H1 (cell line): Measurements from ENCODE around the gene MTF1. TPM values are rescaled to one million over a fixed set of nuclear protein-coding genes. Genes with fewer than 3 reads are reported as not detected.

Source experiments
- CTCF ChIA-PET: fragments of 300-600 bp; sonication (Branson Sonifier 250); formaldehyde crosslinking; loops from one replicate; lab custom pipeline; 2021; ENCODE audit not compliant: partially characterized antibody; lab: Charles Lee
- POLR2A ChIA-PET: fragments of 300-600 bp; sonication (Branson Sonifier 250); formaldehyde crosslinking; loops from one replicate; lab custom pipeline; 2021; ENCODE audit warnings: inconsistent platforms; ENCODE audit not compliant: partially characterized antibody; lab: Charles Lee
- DNase-seq, 2 experiments: peaks; one replicate each; pipeline versions ENCODE4 v3.0.0 to v3.0.0-alpha.2; 2010 to 2022; ENCODE audit warnings: low spot score in 2 of 2, low read depth in 1 of 2, mixed read lengths in 1 of 2
- FAIRE-seq: peaks from 2 replicates; lab custom pipeline; 2011; peaks lifted over from hg19 to GRCh38; lab: Jason Lieb, UNC
- H2AFZ ChIP-seq: 2 replicates; pipeline ENCODE4 v1.8.1; 2012; ENCODE audit warnings: low read length, inconsistent platforms
- H2AK5ac ChIP-seq: 2 replicates; pipeline ENCODE4 v1.6.1; 2013; ENCODE audit warnings: low read depth, low read length
- H2BK120ac ChIP-seq: replicated peaks from 2 replicates; pipeline ENCODE3; 2013; ENCODE audit warnings: low read depth, low read length, inconsistent platforms
- H2BK12ac ChIP-seq: 2 replicates; pipeline ENCODE4 v1.6.1; 2013; ENCODE audit warnings: low read depth, low read length
- H2BK15ac ChIP-seq: 2 replicates; pipeline ENCODE4 v1.6.1; 2013; ENCODE audit warnings: low read length
- H2BK20ac ChIP-seq: 2 replicates; pipeline ENCODE4 v1.6.1; 2013; ENCODE audit warnings: low read length
- H2BK5ac ChIP-seq: 2 replicates; pipeline ENCODE4 v1.6.1; 2013; ENCODE audit warnings: low read depth, low read length
- H3K14ac ChIP-seq: 2 replicates; pipeline ENCODE4 v1.6.1; 2013; ENCODE audit warnings: inconsistent platforms; ENCODE audit not compliant: insufficient read length
- H3K18ac ChIP-seq: 2 replicates; pipeline ENCODE4 v1.6.1; 2013; ENCODE audit warnings: low read length; ENCODE audit errors: extremely low read depth
- H3K23ac ChIP-seq: 2 replicates; pipeline ENCODE4 v1.6.1; 2013; ENCODE audit warnings: inconsistent platforms; ENCODE audit not compliant: insufficient read length
- H3K23me2 ChIP-seq: 2 replicates; pipeline ENCODE4 v1.6.1; 2013; ENCODE audit warnings: low read depth, low read length
- H3K27ac ChIP-seq: 2 replicates; pipeline ENCODE4 v1.6.1; 2011; ENCODE audit warnings: low read depth, low read length, inconsistent platforms
- H3K27me3 ChIP-seq, 4 experiments: replicated peaks in 1 of 4; 1 replicate in 1 of 4; 2 replicates in 3 of 4; pipeline versions ENCODE4 v1.6.1 to v1.8.1; 2011 to 2013; ENCODE audit warnings: low read length in 3 of 4, mild to moderate bottlenecking in 3 of 4, inconsistent platforms in 2 of 4, mixed read lengths in 2 of 4, moderate library complexity in 1 of 4; ENCODE audit not compliant: control insufficient read depth in 3 of 4, insufficient read depth in 3 of 4; ENCODE audit errors: extremely low read depth in 1 of 4
- H3K36me3 ChIP-seq, 4 experiments: 2 replicates each; pipeline versions ENCODE4 v1.6.1 to v1.8.1; 2011 to 2013; ENCODE audit warnings: mild to moderate bottlenecking in 4 of 4, low read length in 3 of 4, moderate library complexity in 2 of 4, control low read depth in 1 of 4, inconsistent platforms in 1 of 4; ENCODE audit not compliant: insufficient read depth in 4 of 4, control insufficient read depth in 2 of 4
- H3K4ac ChIP-seq: replicated peaks from 2 replicates; pipeline ENCODE3; 2013; ENCODE audit warnings: low read length, low read depth, mixed read lengths, inconsistent platforms; ENCODE audit not compliant: insufficient read length
- H3K4me1 ChIP-seq, 4 experiments: replicated peaks in 1 of 4; 1 replicate in 1 of 4; 2 replicates in 3 of 4; pipeline versions ENCODE4 v1.6.1 to v1.8.1; 2011 to 2013; ENCODE audit warnings: low read length in 3 of 4, inconsistent platforms in 2 of 4, mixed read lengths in 1 of 4; ENCODE audit not compliant: insufficient read depth in 4 of 4, control insufficient read depth in 3 of 4
- H3K4me2 ChIP-seq, 2 experiments: 2 replicates each; pipeline versions ENCODE4 v1.6.1 to v1.8.1; 2011 to 2013; ENCODE audit warnings: low read depth in 2 of 2, low read length in 2 of 2, control low read depth in 1 of 2, inconsistent platforms in 1 of 2, mild to moderate bottlenecking in 1 of 2; ENCODE audit not compliant: insufficient read depth in 1 of 2
- H3K4me3 ChIP-seq, 4 experiments: fragments of 200-600, 300-600 bp in 1 of 4; sonication (generic), shearing (Covaris generic), sonication (Bioruptor Twin) in 1 of 4; 2 replicates each; pipeline versions ENCODE4 v1.5.1 to v1.8.1; 2011 to 2016; ENCODE audit warnings: low read length in 4 of 4, low read depth in 3 of 4, control low read depth in 2 of 4, inconsistent platforms in 2 of 4, mild to moderate bottlenecking in 2 of 4, mixed read lengths in 1 of 4, moderate library complexity in 1 of 4; ENCODE audit not compliant: insufficient read depth in 2 of 4; ENCODE audit errors: extremely low read depth in 1 of 4
- H3K56ac ChIP-seq: replicated peaks from 2 replicates; pipeline ENCODE3; 2013; ENCODE audit warnings: low read depth, mild to moderate bottlenecking, mixed read lengths, low read length, inconsistent platforms; ENCODE audit not compliant: insufficient read length
- H3K79me1 ChIP-seq: 2 replicates; pipeline ENCODE4 v1.6.1; 2013; ENCODE audit warnings: low read depth, low read length, control low read depth
- H3K79me2 ChIP-seq, 2 experiments: 2 replicates each; pipeline versions ENCODE4 v1.6.1 to v1.8.1; 2012 to 2013; ENCODE audit warnings: low read length in 2 of 2, mild to moderate bottlenecking in 2 of 2, inconsistent platforms in 1 of 2; ENCODE audit not compliant: insufficient read depth in 2 of 2, control insufficient read depth in 1 of 2
- H3K9ac ChIP-seq, 4 experiments: replicated peaks in 1 of 4; 1 replicate in 1 of 4; 2 replicates in 3 of 4; pipeline versions ENCODE4 v1.6.1 to v1.8.1; 2011 to 2013; ENCODE audit warnings: low read depth in 3 of 4, low read length in 3 of 4, control low read depth in 2 of 4, mild to moderate bottlenecking in 2 of 4, moderate library complexity in 2 of 4, inconsistent platforms in 1 of 4; ENCODE audit errors: extremely low read depth in 1 of 4
- H3K9me3 ChIP-seq, 2 experiments: 2 replicates each; pipeline versions ENCODE4 v1.6.1 to v1.8.1; 2012 to 2013; ENCODE audit warnings: mild to moderate bottlenecking in 2 of 2, moderate library complexity in 2 of 2, control low read depth in 1 of 2, inconsistent platforms in 1 of 2, low read depth in 1 of 2, low read length in 1 of 2, mixed read lengths in 1 of 2; ENCODE audit not compliant: insufficient read depth in 2 of 2
- H4K20me1 ChIP-seq, 2 experiments: replicated peaks in 1 of 2; 2 replicates each; pipeline versions ENCODE3 to v1.8.1; 2011 to 2013; ENCODE audit warnings: inconsistent platforms in 2 of 2, low read length in 2 of 2, mild to moderate bottlenecking in 1 of 2; ENCODE audit not compliant: insufficient read depth in 2 of 2, control insufficient read depth in 1 of 2
- H4K5ac ChIP-seq: 2 replicates; pipeline ENCODE4 v1.6.1; 2013; ENCODE audit warnings: low read length, low read depth, mixed read lengths, inconsistent platforms; ENCODE audit not compliant: insufficient read length
- H4K8ac ChIP-seq: 2 replicates; pipeline ENCODE4 v1.8.0; 2013; ENCODE audit warnings: mild to moderate bottlenecking, moderate library complexity, low read length, inconsistent platforms; ENCODE audit not compliant: insufficient read depth; ENCODE audit errors: extremely low read depth
- H4K91ac ChIP-seq: replicated peaks from 2 replicates; pipeline ENCODE3; 2013; ENCODE audit warnings: low read length, mixed read lengths, inconsistent platforms; ENCODE audit not compliant: insufficient read length
- BACH1 ChIP-seq: IDR thresholded peaks from 2 replicates; pipeline ENCODE4 v1.6.1; 2012; ENCODE audit warnings: low read length, improper control_type of control experiment
- CEBPB ChIP-seq: IDR thresholded peaks from 2 replicates; pipeline ENCODE4 v1.6.1; 2012; ENCODE audit warnings: low read depth, low read length
- CHD2 ChIP-seq: IDR thresholded peaks from 2 replicates; pipeline ENCODE4 v1.6.1; 2012; ENCODE audit warnings: low read length, improper control_type of control experiment
- CTBP2 ChIP-seq: IDR thresholded peaks from 2 replicates; pipeline ENCODE4 v1.7.0; 2011; ENCODE audit warnings: borderline replicate concordance, mild to moderate bottlenecking, moderate library complexity, mixed read lengths, low read length; ENCODE audit not compliant: insufficient read depth, insufficient read length
- HDAC2 ChIP-seq, 2 experiments: fragments of 300-600 bp in 1 of 2; sonication (generic) in 1 of 2; IDR thresholded peaks; 2 replicates each; pipeline ENCODE4 v1.6.1; 2011 to 2012; ENCODE audit warnings: low read depth in 2 of 2, low read length in 2 of 2, mild to moderate bottlenecking in 2 of 2, moderate library complexity in 2 of 2, borderline replicate concordance in 1 of 2, inconsistent platforms in 1 of 2
- HDAC6 ChIP-seq: IDR thresholded peaks from one replicate; pipeline ENCODE4 v1.7.1; 2012; ENCODE audit warnings: low read depth, mild to moderate bottlenecking, inconsistent platforms, low read length, moderate library complexity
- JUN ChIP-seq: IDR thresholded peaks from 2 replicates; pipeline ENCODE4 v1.6.1; 2011; ENCODE audit warnings: low read depth, mild to moderate bottlenecking, improper control_type of control experiment, low read length
- RAD21 ChIP-seq, 2 experiments: IDR thresholded peaks in 1 of 2; conservative IDR thresholded peaks in 1 of 2; 2 replicates each; pipeline ENCODE4 v1.6.1; 2011; ENCODE audit warnings: low read depth in 2 of 2, low read length in 2 of 2, improper control_type of control experiment in 1 of 2, inconsistent platforms in 1 of 2, mild to moderate bottlenecking in 1 of 2, moderate library complexity in 1 of 2
- RXRA ChIP-seq: IDR thresholded peaks from 2 replicates; pipeline ENCODE4 v1.6.1; 2011; ENCODE audit warnings: low read depth, mild to moderate bottlenecking, low read length, moderate library complexity; ENCODE audit not compliant: insufficient read depth
- WGBS, 2 experiments: shearing (Covaris generic) in 1 of 2; methylation state at CpG; one replicate each; pipeline versions ENCODE4 v1.1.6 to v1.1.7; 2013 to 2015; ENCODE audit warnings: low lambda C conversion rate in 2 of 2, mixed read lengths in 2 of 2, inconsistent platforms in 1 of 2, low coverage in 1 of 2, missing lambda C conversion rate in 1 of 2; ENCODE audit not compliant: insufficient replicate concordance in 2 of 2, insufficient coverage in 1 of 2, insufficient read length in 1 of 2; ENCODE audit errors: extremely low coverage in 1 of 2, missing lambda C conversion rate in 1 of 2; 5-methylcytosine and 5-hydroxymethylcytosine counted together
- polyA plus RNA-seq, 7 experiments: library from polyadenylated mRNA; depleted of rRNA in 3 of 7; stranded (reverse) in 5 of 7; unstranded in 2 of 7; fragments of >200 nt in 5 of 7; fragments of 200-250 nt in 2 of 7; gene quantifications; 1 replicate in 5 of 7; 2 replicates in 1 of 7; 4 replicates in 1 of 7; pipeline versions ENCODE4 v1.2.1 to v1.2.3, GENCODE V29; 2011 to 2013; ENCODE audit warnings: missing spikeins in 2 of 7, mixed read lengths in 2 of 7
- total RNA-seq: library from RNA; stranded (reverse); fragmentation: NEBNext Ultra II Directional; extraction: Animal tissue kit (Norgen Biotek cat#: 25700); gene quantifications from 2 replicates; pipeline ENCODE4 v1.2.1, GENCODE V29; 2021

MTF1 gene
- total and polyA plus RNA-seq, 2 of the 8 experiments (the other 6 are each of a cell fraction or from before 2014, with no cell fraction given): 4.0 to 15.5 TPM

GRCh38 chr1:37865348-37866120, 6.1 kb upstream of the MTF1 start:
- Histone ChIP-seq H4K5ac (no peak overlapping the region), H3K27ac (no peak overlapping the region), H3K4ac (no peak overlapping the region), H3K36me3 (peaks cover 7 to 20% (median 12%) of the 10 kb centered on the region in 4 experiments; a peak in 6 of 8 replicates), H2BK15ac (no peak overlapping the region), H2AK5ac (no peak overlapping the region), H3K23ac (no peak overlapping the region), H3K4me3 (no peak overlapping the region), H3K4me1 (no peaks in the 10 kb centered on the region), H4K91ac (no peak overlapping the region), H2BK5ac (no peak overlapping the region), H3K4me2 (no peak overlapping the region), H3K14ac (no peak overlapping the region), H2AFZ (no peak overlapping the region)
- 90% methylated on average over 6 of the region's 6 CpGs; no CpG with 5 or more reads in 1 of the 2 experiments for WGBS, 2 experiments
- TF ChIP-seq HDAC2 (IDR thresholded peaks at IDR 0.05; ENCODE audit: borderline replicate concordance in 1 of 2, low read depth in 2 of 2, low read length in 2 of 2) (no peak), CHD2 (no peak), HDAC6 (no peak), JUN (no peak), BACH1 (no peak), CEBPB (no peak), RXRA (no peak), RAD21 (IDR thresholded peaks at IDR 0.05 in 1 of 2, conservative IDR thresholded peaks at IDR 0.05 in 1 of 2; ENCODE audit: low read depth in 2 of 2, low read length in 2 of 2) (no peak), CTBP2 (no peak)
- TF ChIP-seq, all 59 proteins: peak for 0
- Histone ChIP-seq H2BK20ac (no peak overlapping the region), H3K9me3 (no peaks in the 10 kb centered on the region), H4K20me1 (peaks cover 0 to 3% of the 10 kb centered on the region in 2 experiments), H2BK12ac (no peak overlapping the region), H3K23me2 (no peaks in the 10 kb centered on the region; the same call in 1 of the 2 replicates), H2BK120ac (no peak overlapping the region), H3K9ac (no peak overlapping the region), H3K79me1 (no peaks in the 10 kb centered on the region), H4K8ac (no peak overlapping the region), H3K56ac (no peak overlapping the region), H3K27me3 (no peaks in the 10 kb centered on the region), H3K79me2 (no peaks in the 10 kb centered on the region), H3K18ac (no peak overlapping the region)
- DNase-seq (no peak), FAIRE-seq (no peak)
- POLR2A ChIA-PET: no interaction called here
- CTCF ChIA-PET: interaction anchor here (0.6 to 1.1 kb wide), 4 partner anchors 10 to 1554 kb away, joined by 3 to 4 read pairs (median 4); no protein-coding TSS in a partner anchor
